Middle frontal gyrus (tissue), 1 donor: ENCODE data around the gene APOBEC3H.
"Not testable (repeated sequence)": the region's sequence is repeated elsewhere in the genome, so short reads cannot be mapped to it uniquely, and the experiment has no call there.

Experiments used
- DNase-seq: peaks from one replicate; pipeline ENCODE4 v3.0.0-alpha.2; 2015; ENCODE audit warnings: low spot score; ENCODE audit errors: extremely low spot score

Gene APOBEC3H

DNA sequence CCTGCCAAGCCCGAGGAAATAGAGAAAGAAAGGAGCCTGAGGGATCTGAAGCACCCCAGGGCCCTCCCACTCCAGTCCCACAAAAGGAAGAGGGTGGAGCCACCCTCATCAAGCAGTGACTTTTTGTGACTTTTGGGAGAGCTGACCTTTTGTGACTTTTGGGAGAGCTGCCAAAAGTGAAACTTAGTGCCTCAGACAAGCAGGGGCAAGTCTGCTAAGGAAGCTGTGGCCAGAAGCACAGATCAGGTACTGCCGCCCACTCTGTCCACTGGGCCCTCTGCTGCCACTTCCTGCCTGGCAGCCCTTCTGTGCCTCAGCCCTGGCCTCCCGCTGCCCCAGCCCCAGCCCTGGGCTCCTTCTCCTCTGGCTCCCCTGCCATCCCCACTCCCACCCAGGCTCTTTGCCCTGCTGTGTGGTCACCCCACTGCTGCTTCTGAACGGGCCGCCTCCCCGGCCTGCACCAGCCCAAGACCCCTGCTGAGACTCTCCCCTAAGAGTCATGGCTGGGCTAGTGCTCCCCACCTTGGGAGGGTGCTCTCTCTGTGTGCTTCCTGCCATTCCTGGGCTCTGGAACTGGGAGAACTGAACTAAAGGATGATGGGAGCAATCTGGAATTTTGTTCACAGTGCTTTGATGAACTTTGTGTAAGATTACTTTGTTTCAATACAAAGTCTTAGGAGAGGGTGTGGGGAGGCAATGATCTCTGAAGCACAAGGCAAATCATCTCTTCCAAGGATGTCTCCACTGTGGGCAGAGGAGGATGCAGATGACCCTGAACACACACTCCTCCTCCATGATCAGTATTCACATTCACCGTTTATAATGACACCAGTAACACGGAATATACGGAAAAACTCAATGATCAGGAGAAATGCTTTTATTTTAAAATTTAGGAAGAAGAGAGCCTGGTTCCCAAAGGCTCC, at the start of gene APOBEC3H:
TSS of gene APOBEC3H (plus strand) at position 147 of the 923 bp plus-strand sequence. CDS start 3,035 bp downstream, outside the sequence.
- no peak for DNase-seq

DNA sequence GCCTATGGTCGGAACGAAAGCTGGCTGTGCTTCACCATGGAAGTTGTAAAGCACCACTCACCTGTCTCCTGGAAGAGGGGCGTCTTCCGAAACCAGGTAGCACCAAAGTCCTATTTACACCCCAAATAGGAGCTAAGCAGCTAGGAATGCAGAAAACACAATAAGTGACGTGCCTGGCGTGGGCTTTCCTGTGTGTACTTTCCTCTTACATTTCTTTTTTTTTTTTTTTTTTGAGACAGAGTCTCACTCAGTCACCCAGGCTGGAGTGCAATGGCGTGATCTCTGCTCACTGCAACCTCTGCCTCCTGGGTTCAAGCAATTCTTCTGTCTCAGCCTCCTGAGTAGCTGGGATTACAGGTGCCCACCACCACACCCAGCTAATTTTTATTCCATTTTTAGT, 47.6 kb upstream of the APOBEC3H start:
- DNase-seq: not testable (repeated sequence)

DNA sequence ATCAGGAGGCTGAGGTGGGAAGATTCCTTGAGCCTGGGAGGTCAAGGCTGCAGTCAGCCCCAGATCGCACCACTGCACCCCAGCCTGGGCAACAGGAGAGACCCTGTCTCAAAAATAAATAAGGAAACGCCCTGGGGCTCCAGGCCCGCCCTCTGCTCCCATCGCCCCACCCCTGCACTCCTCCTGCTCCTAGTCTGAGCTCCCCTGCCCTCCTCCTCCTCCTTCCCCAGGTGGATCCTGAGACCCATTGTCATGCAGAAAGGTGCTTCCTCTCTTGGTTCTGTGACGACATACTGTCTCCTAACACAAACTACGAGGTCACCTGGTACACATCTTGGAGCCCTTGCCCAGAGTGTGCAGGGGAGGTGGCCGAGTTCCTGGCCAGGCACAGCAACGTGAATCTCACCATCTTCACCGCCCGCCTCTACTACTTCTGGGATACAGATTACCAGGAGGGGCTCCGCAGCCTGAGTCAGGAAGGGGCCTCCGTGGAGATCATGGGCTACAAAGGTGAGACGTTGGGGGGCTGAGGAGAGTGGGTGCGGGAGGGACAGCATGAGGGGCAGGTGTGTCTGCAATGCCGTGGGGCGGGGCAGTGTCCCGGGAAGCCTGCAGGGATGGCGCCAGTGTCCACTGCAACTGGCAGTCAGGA, 45.1 kb upstream of the APOBEC3H start:
- not testable (repeated sequence) for DNase-seq

DNA sequence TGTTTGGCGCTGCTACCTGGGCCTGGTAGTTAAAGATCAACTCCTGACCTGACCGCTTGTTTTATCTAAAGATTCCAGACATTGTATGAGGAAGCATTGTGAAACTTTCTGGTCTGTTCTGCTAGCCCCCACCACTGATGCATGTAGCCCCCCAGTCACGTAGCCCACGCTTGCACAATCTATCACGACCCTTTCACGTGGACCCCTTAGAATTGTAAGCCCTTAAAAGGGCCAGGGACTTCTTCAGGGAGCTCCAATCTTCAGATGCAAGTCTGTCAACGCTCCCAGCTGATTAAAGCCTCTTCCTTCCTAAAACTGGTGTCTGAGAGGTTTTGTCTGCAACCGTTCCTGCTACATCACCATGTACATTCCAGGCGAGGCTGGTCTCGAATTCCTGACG, 41.4 kb upstream of the APOBEC3H start:
- DNase-seq: no peak

DNA sequence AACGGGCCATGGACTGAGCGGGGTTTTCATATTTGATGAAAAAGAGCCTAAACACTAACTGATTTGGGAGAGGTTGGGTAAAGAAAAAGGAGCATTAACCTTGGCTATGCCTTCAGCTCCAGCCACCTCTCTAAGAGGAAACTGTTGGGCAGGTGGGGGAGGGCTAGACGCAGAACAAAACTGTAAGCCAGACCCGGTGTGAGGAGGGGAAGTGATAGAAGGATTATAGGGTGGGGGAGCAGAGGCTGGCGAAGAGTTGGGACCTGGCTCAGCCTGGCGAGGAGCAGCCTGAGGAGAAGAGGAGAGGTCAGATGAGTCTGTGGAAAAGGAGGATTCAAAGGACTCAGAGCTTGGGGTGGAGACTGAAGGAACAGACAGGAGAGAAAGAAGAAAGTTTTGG, 35.8 kb upstream of the APOBEC3H start:
- DNase-seq: not testable (repeated sequence)

DNA sequence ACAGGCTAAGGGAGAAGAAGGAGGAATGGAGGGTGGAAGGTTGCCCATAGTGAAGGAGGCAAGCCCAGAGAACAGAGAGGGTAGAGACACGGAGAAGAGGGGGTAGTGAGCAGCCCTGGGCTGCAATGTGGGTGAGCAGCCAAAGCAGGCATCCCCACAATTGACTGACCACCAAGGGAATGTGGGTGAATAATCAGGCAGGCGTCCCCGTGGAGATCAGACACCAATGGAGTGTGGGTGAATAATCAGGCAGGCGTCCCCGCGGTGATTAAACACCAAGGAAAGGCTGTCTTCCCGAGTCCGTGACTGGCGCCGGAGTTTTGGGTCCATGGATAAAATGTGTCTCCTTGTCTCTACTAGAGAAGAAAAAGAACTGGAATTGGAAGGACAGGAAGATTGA, 35.1 kb upstream of the APOBEC3H start:
- DNase-seq: not testable (repeated sequence)

DNA sequence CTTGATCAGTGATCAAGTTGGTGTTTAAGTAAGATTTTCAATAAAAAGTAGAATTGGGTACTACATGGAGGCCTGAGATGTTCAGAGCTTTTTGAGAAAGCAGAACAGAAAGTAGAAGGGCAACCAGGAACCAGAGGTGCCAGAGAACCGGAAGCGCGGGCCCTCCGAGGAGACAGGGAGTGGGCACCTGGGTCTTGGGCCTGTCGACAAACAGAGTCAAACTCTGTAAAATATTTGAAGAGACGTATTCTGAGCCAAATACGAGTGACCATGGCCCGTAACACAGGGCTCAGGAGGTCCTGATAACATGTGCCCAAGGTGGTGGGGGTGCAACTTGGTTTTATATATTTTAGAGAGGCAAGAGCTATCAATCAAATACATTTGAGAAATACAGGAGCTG, 33.1 kb upstream of the APOBEC3H start:
- not testable (repeated sequence) for DNase-seq

DNA sequence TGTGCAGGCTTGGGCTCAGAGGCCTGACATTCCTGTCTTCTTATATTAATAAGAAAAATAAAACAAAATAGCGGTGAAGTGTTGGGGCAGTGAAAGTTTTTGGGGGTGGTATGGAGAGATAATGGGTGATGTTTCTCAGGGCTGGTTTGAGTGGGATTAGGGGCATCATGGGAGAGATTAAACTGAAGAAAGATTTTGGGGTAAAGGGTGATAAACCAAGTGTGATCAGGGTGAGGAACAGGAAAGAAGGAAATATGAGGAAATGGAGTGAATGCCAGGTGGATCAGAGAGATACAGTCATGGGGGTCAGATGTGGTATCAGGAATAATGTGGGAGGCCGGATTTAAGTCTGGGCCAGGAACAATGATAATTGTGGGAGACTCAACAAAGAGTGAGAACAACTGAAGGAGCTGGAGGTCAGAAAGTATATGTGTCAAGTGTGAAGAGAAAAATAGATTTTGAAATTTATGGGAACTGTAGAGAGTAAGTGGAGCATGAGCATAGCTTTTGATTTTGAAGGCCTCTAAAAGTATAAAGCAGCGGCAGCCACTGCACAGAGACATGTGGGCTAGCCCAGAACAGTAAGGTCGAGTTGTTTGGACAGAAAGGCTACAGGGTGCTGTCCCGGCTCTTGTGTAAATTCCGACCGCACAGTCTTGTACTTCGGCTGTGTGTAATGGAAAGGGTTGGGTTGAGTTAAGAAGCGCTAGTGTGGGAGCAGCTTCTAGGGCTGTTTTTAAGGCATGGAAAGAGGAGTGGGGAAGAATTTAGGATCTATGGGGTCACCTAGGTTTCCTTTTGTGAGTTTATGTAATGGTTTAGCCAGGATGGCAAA, 30.4 kb upstream of the APOBEC3H start:
- DNase-seq: not testable (repeated sequence)

DNA sequence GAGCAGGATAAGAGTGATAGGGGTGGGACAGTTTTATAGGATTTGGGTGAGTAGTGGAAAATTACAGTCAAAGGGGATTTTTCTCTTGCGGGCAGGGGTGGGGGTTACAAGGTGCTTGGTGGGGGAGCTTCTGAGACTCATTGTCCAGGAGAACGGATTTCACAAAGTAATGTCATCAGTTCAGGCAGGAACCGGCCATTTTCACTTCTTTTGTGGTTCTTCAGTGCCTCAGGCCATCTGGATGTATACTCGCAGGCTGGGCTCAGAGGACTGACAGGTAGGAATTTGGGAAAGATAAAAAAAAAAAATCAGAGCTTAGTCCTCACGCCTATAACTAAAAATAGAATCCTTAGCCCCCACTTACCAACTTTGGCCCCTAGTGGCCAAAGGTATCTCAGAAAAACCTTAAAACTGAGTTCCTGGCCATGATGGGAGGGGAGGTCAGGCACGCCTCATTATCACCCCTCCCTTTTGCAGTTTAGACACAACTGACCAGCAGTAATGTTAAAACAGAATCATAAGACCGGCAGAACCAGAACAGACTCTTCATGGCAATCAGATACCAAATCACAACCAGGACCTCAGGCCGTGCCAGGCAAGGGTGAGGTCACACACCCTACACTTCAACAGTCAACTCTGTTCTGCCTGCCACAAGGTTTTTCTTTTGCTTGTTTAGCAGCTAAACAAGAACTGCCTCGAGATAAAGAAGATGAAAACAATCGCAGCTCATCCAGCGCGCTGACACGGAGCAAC, 28.8 kb upstream of the APOBEC3H start:
- DNase-seq: no peak

DNA sequence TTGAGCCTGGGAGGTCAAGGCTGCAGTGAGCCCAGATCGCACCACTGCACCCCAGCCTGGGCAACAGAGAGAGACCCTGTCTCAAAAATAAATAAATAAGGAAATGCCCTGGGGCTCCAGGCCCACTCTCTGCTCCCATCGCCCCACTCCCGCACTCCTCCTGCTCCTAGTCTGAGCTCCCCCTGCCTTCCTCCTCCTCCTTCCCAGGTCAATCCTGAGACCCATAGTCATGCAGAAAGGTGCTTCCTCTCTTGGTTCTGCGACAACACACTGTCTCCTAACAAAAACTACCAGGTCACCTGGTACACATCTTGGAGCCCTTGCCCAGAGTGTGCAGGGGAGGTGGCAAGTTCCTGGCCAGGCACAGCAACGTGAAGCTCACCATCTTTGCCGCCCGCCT, 26.9 kb upstream of the APOBEC3H start:
- DNase-seq: no peak

DNA sequence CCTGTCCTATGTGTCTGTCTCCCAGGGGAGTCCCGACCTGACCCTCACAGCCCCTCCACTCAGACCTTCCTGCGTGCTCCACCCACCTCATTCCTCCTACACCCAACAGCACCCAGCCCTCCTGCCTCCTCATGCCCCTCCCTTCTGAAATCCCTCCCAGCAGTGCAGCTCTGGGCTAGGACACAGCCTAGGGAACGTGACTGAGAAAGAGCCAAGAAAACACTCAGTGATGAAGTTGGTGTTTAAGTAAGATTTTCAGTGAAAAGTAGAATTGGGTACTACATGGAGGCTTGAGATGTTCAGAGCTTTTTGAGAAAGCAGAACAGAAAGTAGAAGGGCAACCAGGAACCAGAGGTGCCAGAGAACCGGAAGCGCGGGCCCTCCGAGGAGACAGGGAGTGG, 24.5 kb upstream of the APOBEC3H start:
- DNase-seq: not testable (repeated sequence)

DNA sequence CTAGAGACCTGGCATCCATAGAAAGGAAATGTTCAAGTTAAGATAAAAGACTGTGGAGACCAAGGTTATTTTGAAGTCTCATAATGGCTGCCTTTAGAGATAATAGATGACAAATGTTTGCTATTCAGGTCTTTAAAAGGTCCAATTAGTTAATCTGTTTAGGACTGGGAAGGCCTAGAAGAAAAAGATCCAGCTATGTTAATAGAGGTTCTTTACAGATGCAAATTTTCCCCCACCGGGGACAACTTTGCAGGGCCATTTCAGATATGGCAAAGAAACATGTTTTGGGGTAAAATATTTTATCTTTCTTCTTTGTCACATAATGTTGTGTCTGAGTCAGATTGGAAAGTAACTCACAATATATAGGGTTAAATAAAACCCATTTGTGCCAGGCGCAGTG, 23.1 kb upstream of the APOBEC3H start:
- no peak for DNase-seq

DNA sequence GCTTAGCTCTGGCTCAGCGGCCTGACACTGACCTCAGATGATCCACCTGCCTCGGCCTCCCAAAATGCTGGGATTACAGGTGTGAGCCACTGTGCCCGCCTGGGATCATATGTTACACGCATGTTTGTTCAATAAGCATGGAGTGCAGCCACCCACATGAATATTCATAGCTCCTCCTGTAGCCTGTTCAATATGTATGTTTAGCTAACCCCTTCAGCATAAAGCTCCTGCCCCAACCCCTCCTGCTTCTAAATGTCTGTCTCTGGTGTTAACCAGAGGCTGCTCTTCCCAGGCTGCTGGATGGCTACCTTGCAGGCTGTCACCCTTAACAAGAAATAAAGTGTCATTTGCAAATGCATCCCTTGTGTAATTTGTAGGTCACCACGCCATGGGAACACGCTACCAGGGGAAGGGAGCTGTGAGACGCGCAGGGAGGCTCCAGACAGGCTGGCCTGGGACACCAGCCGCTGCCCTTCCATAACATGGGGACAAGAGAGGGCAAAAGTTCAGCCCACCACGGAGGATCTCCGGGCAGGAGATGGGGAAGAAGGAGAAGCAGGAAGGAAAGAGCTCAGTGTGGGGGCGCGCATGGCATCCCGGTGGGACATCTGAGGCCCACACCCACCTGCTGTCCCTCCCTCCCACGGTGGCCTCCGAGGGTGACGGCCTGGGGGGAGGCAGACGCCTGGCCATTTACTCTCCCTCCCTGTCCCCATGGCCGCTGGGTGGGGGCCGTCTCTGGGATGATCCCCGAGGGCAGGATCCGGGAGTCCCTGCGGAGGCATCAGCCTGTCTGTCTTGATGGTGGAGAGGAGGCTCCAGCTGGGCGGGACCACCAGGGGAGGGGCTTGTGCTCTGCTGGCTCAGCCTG, 20.7 kb upstream of the APOBEC3H start:
- not testable (repeated sequence) for DNase-seq

DNA sequence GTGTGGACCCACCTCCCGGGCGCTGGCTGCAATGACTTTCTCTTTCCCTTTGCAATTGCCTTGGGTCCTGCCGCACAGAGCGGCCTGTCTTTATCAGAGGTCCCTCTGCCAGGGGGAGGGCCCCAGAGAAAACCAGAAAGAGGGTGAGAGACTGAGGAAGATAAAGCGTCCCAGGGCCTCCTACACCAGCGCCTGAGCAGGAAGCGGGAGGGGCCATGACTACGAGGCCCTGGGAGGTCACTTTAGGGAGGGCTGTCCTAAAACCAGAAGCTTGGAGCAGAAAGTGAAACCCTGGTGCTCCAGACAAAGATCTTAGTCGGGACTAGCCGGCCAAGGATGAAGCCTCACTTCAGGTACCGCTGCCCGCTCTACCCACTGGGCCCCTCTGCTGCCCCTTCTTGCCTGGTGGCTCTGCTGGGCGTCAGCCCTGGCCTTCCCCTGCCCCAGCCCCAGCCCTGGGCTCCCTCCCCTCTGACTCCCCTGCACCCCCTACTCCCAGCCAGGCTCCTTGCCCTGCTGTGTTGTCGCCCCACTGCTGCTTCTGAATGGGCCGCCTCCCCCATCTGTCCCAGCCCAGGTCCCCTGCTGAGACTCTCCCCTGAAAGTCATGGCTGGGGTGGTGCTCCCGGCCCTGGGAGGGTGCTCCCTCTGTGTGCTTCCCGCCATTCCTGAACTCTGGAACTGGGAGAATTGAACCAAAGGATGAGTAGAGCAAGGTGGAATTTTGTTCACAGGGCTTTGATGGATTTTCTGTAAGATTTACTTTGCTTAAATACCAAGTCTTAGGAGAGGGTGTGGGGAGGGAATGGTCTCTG, 19.8 kb upstream of the APOBEC3H start, which contains the start of gene APOBEC3G:
TSS of gene APOBEC3G (plus strand) at position 250 of the 815 bp plus-strand sequence. CDS start at position 337, 87 bp downstream.
- not testable (repeated sequence) for DNase-seq

DNA sequence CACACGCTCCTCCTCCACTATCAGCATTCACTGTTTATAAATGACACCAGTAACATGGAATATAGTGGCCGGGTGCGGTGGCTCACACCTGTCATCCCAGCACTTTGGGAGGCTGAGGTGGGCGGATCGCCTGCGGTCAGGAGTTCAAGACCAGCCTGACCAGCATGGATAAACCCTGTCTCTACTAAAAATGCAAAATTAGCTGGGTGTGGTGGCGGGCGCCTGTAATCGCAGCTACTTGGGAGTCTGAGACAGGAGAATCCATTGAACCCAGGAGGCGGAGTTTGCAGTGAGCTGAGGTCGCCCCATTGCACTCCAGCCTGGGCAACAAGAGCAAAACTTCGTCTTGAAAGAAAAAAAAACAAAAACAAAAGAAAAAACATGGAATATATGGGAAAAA, 19.1 kb upstream of the APOBEC3H start:
- not testable (repeated sequence) for DNase-seq

DNA sequence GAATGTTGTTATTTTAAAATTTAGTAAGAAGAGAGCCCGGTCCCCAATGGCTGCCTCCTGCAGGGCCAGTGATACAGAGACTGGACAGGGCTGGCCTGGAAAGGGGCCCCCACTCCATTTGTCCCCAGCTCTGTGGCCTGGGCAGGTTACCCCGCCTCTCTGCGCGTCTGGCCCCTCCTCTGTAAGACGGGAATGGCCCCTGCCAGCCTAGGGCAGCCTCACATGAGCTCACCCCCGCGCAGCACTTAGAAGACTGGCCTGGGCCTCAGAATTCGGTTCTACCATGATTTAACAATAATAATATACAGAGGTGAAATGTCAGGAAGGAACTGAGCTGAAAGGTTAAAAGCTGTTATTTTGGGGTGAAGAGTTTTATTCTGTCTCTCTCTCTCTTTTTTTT, 18.7 kb upstream of the APOBEC3H start:
- DNase-seq: no peak

DNA sequence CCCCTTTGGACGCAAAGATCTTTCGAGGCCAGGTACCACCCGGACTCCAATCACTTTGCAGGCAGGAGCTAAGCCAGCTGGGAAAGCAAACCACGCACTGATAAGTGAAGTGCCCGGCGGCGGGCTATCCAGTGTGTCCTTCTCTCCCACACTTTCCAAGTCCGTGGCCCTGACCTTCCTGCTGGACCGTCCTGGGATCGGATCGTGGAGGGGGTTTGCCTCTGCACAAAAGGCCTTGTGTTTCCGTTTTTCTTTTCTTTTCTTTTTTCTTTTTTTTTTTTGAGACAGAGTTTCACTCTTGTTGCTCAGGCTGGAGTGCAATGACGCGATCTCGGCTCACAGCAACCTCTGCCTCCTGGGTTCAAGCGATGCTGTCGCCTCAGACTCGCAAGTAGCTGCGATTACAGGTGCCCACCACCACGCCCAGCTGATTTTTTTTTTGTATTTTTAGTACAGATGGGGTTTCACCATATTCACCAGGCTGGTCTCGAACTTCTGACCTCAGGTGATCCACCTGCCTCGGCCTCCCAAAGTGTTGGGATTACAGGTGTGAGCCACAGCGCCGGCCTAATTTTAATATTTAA, 17.9 kb upstream of the APOBEC3H start:
- not testable (repeated sequence) for DNase-seq

DNA sequence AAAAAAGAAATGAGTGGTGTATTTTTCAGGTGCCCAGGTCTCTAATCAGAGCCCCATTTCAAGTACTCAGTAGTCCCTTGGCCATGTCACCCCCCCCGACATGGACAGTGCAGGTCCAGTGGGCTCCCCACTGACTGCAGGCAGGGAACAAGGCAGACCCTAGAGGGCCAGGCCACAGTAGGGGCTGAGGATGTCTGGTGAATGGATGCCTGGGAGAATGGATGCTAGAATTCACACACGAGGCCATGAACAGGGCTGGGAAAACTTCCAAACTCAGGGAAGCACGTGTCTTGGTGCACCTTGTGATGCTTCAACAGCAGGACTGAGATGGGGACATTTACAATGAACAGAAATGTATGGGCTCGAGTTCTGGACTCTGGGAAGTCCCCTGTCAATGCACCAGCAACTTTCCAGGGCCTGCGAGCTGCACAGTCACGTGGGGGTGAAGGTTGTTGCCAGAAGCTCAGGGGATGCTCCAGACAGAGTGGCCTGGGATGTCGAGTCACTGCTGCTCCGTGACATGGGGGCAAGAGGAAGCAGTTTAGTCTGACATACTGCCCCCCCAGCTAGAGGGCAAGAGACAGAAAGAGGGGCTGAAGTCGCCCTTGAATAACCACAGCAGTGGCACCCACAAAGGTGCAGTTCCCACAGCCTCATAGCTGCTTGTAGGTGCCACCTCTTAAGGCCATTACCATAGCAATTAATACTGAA, 16.8 kb upstream of the APOBEC3H start:
- DNase-seq: no peak
